HFF-Myc (cell line): Measurements from ENCODE around the gene PGAM5.

Source experiments
- DNase-seq: peaks from one replicate; pipeline ENCODE4 v3.0.0-alpha.2; 2011; ENCODE audit warnings: low read depth; ENCODE audit errors: extremely low read depth
- H3K4me3 ChIP-seq: replicated peaks from 2 replicates; pipeline ENCODE4 v1.5.1; 2011; ENCODE audit warnings: low read depth, mild to moderate bottlenecking, control low read depth, low read length
- TF ChIP-seq, protein P1 (sequence below): IDR thresholded peaks from 2 replicates; pipeline ENCODE4 v1.5.1; 2012; ENCODE audit warnings: mild to moderate bottlenecking, low read depth, low read length, control low read depth; ENCODE audit errors: missing control alignments

Gene PGAM5

DNA sequence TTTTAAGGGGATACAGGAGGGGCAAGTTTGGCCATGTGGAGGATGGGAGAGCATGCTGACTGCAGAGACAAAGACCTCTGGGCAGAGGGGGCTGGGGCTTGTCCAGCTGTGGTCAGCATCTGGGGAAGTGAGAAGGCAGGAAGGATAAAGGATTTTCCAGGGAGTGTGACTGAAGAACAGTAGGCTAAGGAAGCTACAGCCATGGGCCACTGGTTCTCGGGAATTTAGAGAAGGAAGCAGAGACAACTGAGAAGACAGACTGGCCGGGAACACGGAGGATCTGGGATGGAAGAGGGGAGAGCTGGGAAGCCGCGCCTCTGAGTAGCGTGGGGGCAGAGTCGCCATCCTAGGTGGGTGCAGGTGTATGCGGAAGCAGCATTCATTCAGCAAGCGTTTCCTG, 7.0 kb upstream of the PGAM5 start:
- no peak for DNase-seq

DNA sequence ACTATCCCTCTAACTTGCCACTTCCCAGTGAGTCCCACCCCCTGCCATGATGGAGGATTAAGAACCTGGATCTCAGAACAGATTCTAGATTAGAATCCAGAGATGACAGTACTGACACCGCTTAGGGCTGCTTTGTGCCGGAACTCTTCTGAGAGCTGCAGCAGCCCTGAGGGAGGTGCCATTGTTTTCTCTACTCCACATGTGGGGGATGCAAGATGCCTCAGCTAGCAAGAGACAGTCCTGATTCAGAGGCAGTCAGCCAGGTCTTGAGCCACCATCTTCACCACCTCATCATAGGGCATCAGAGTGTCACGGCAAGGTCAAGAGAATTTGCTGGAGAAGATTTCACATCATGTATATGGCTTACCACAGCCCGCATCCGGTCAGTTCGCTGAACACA, 3.4 kb upstream of the PGAM5 start:
- TF ChIP-seq, protein P1, sequence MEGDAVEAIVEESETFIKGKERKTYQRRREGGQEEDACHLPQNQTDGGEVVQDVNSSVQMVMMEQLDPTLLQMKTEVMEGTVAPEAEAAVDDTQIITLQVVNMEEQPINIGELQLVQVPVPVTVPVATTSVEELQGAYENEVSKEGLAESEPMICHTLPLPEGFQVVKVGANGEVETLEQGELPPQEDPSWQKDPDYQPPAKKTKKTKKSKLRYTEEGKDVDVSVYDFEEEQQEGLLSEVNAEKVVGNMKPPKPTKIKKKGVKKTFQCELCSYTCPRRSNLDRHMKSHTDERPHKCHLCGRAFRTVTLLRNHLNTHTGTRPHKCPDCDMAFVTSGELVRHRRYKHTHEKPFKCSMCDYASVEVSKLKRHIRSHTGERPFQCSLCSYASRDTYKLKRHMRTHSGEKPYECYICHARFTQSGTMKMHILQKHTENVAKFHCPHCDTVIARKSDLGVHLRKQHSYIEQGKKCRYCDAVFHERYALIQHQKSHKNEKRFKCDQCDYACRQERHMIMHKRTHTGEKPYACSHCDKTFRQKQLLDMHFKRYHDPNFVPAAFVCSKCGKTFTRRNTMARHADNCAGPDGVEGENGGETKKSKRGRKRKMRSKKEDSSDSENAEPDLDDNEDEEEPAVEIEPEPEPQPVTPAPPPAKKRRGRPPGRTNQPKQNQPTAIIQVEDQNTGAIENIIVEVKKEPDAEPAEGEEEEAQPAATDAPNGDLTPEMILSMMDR: no peak
- no peak overlapping the region for H3K4me3 ChIP-seq
- DNase-seq: no peak

More for the DNA sequence above, 7.0 kb upstream of the PGAM5 start:
- H3K4me3 ChIP-seq: no peak overlapping the region
- TF ChIP-seq, protein P1: no peak

DNA sequence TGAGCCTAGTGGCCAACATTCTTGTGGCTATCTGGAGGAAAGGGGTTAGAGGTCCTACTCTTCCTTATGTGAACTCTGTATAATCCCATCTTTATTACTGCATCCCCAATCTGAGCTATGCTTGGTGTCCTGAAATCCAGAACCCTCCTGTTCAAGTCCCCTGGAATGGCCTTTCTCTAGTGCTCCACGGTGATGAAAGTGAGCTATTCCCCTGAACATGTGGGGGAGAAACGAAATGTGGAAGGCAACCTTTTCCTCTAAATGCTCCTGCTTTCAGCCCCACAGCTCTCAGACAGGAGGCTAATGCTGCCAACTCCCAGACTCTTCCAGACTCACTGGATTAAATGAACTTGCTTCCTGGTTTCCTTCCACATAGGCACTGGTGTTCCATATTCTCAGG, 2.5 kb upstream of the PGAM5 start:
- TF ChIP-seq, protein P1: no peak
- no peak overlapping the region for H3K4me3 ChIP-seq
- DNase-seq: no peak

DNA sequence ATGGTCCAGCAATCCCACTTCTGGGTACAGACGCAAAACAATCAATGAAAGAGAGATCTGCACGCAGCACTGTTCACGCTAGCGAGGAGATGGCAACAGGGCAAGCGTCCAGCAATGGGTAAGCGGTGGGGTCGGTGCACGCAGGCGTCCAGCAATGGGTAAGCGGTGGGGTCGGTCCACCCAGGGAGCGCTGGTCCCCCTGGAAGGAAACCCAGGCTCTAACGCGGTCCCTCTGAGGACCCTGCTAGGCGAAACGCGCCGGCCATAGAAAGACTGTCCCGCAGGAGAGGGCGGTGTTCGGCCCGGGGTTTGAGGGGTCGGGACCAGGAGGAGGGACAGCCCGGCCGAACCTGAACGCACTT, 618 bp upstream of the PGAM5 start:
- H3K4me3 ChIP-seq: peak overlapping the region; percentile 90
- no peak for DNase-seq
- TF ChIP-seq, protein P1: no peak

DNA sequence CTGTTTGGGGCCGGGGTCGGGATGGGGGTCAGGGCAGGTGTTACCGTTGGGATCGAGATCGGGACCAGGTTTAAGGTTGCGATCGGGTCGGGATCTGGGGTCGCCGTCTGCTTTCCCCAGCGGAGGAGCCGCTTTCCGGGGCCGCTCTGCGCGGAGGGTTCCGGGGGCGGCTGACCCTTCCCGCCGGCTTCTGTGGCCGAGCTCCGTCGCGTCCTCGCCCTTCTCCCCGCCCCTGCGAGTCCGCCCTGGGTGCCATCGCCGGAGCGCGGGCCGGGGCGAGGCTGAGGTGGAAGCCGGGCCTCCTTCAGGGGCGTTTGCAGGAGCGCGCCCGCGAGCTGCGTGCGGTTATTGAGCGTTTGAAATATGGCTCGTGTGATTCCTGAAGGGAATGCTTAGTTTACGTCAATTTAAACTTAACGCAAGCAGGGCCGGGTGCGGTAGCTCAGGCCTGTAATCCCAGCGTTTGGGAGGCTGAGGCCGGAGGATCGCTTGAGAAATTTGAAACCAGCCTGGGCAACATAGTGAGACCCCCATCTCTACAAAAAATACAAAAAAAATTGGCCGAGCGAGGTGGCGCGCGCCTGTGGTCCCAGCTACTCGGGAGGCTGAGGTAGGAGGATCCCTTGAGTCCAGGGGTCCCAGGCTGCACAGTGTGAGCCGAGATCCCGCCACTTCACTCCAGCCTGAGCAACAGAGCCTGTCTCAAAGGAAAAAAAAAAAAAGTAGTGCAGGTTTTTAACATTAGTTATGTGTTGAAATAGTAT, 620 bp downstream of the PGAM5 start:
- H3K4me3 ChIP-seq: peak overlapping the region; percentile 90
- no peak for DNase-seq
- TF ChIP-seq, protein P1: no peak

DNA sequence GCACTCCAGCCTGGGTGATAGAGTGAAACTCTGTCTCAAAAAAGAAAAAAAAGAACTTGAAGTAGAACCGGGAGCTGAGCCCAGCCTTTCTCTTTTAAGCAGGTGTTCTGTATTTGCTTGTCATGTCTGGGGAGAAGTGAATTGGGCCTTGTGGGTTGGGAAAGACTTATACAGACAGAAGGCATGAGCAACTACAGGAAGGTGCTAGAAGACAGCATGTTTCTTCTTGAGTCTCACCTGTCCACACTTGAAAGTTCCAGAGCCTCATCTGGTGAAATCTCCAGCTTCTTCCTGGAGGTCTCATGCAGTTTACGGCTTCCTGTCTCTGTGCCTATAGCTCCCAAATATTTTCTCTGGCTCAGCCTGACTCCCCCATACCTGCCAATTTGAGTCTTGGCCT, 2.5 kb downstream of the PGAM5 start:
- no peak for DNase-seq

More for the DNA sequence above, 2.5 kb downstream of the PGAM5 start:
- no peak overlapping the region for H3K4me3 ChIP-seq
- TF ChIP-seq, protein P1: no peak
